ENCODE results near the gene CYP27C1.
"Not testable (repeated sequence)": the region's sequence is repeated elsewhere in the genome, so short reads cannot be mapped to it uniquely, and the experiment has no call there.

- TF ChIP-seq GABPA (IDR thresholded peaks at IDR 0.05; ENCODE audit: low read depth, low read length); GABPA (CRISPR knock-in tag; IDR thresholded peaks at IDR 0.05; ENCODE audit: low read depth); ZNF292 (CRISPR knock-in tag; IDR thresholded peaks at IDR 0.05; ENCODE audit: borderline replicate concordance, low read depth); NR0B2 (CRISPR knock-in tag; IDR thresholded peaks at IDR 0.05); DPF2 (CRISPR knock-in tag; IDR thresholded peaks at IDR 0.05; ENCODE audit: borderline replicate concordance, low read depth); SAP130 (CRISPR knock-in tag; IDR thresholded peaks at IDR 0.05; ENCODE audit: low read depth); JUND (CRISPR knock-in tag; IDR thresholded peaks at IDR 0.05); ZNF253 (CRISPR knock-in tag; IDR thresholded peaks at IDR 0.05; ENCODE audit: borderline replicate concordance); ZNF180 (CRISPR knock-in tag; IDR thresholded peaks at IDR 0.05; ENCODE audit: borderline replicate concordance, low read depth); CHD4 (IDR thresholded peaks at IDR 0.05; ENCODE audit: borderline replicate concordance, low read length): not testable (repeated sequence)
- TF ChIP-seq, protein P1, sequence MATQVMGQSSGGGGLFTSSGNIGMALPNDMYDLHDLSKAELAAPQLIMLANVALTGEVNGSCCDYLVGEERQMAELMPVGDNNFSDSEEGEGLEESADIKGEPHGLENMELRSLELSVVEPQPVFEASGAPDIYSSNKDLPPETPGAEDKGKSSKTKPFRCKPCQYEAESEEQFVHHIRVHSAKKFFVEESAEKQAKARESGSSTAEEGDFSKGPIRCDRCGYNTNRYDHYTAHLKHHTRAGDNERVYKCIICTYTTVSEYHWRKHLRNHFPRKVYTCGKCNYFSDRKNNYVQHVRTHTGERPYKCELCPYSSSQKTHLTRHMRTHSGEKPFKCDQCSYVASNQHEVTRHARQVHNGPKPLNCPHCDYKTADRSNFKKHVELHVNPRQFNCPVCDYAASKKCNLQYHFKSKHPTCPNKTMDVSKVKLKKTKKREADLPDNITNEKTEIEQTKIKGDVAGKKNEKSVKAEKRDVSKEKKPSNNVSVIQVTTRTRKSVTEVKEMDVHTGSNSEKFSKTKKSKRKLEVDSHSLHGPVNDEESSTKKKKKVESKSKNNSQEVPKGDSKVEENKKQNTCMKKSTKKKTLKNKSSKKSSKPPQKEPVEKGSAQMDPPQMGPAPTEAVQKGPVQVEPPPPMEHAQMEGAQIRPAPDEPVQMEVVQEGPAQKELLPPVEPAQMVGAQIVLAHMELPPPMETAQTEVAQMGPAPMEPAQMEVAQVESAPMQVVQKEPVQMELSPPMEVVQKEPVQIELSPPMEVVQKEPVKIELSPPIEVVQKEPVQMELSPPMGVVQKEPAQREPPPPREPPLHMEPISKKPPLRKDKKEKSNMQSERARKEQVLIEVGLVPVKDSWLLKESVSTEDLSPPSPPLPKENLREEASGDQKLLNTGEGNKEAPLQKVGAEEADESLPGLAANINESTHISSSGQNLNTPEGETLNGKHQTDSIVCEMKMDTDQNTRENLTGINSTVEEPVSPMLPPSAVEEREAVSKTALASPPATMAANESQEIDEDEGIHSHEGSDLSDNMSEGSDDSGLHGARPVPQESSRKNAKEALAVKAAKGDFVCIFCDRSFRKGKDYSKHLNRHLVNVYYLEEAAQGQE (IDR thresholded peaks at IDR 0.05; ENCODE audit: borderline replicate concordance in 1 of 2, low read depth in 1 of 2, low read length in 2 of 2) = not testable (repeated sequence)
- TF ChIP-seq, protein P2, sequence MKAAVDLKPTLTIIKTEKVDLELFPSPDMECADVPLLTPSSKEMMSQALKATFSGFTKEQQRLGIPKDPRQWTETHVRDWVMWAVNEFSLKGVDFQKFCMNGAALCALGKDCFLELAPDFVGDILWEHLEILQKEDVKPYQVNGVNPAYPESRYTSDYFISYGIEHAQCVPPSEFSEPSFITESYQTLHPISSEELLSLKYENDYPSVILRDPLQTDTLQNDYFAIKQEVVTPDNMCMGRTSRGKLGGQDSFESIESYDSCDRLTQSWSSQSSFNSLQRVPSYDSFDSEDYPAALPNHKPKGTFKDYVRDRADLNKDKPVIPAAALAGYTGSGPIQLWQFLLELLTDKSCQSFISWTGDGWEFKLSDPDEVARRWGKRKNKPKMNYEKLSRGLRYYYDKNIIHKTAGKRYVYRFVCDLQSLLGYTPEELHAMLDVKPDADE (CRISPR knock-in tag; IDR thresholded peaks at IDR 0.05) = not testable (repeated sequence)
- TF ChIP-seq, protein P3, sequence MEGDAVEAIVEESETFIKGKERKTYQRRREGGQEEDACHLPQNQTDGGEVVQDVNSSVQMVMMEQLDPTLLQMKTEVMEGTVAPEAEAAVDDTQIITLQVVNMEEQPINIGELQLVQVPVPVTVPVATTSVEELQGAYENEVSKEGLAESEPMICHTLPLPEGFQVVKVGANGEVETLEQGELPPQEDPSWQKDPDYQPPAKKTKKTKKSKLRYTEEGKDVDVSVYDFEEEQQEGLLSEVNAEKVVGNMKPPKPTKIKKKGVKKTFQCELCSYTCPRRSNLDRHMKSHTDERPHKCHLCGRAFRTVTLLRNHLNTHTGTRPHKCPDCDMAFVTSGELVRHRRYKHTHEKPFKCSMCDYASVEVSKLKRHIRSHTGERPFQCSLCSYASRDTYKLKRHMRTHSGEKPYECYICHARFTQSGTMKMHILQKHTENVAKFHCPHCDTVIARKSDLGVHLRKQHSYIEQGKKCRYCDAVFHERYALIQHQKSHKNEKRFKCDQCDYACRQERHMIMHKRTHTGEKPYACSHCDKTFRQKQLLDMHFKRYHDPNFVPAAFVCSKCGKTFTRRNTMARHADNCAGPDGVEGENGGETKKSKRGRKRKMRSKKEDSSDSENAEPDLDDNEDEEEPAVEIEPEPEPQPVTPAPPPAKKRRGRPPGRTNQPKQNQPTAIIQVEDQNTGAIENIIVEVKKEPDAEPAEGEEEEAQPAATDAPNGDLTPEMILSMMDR (CRISPR knock-in tag; IDR thresholded peaks at IDR 0.05) = not testable (repeated sequence)
These were observed 17.7 kb upstream of the CYP27C1 start for GRCh38 chr2:127237768-127238167.

Measured in HepG2 (cell line).